ENCODE measurements around the gene KLHL13.

KLHL13 gene

GRCh38 chrX:117854806-117855205 is 261.8 kb downstream of the KLHL13 start:
- DNase-seq: no peak

- no peak for DNase-seq
Observed at GRCh38 chrX:117851025-117851424, 265.6 kb downstream of the KLHL13 start.

Data from T-helper 1 cell (primary cell).